ENCODE measurements around the gene B4GALNT2. TPM values are rescaled to one million over a fixed set of nuclear protein-coding genes. Genes with fewer than 3 reads are reported as not detected.
A peak's percentile ranks its signal among the peaks of the same experiment; 100 is the strongest.
"Not testable (repeated sequence)": the region's sequence is repeated elsewhere in the genome, so short reads cannot be mapped to it uniquely, and the experiment has no call there.

The B4GALNT2 gene
- total RNA-seq, 4 donors from 2014 or later = 0.33 to 10.1 (median 3.9) TPM

- intact Hi-C loops (cut with DNase I) = no loop called here
- DNase-seq = no peak
- TF ChIP-seq, protein P1, sequence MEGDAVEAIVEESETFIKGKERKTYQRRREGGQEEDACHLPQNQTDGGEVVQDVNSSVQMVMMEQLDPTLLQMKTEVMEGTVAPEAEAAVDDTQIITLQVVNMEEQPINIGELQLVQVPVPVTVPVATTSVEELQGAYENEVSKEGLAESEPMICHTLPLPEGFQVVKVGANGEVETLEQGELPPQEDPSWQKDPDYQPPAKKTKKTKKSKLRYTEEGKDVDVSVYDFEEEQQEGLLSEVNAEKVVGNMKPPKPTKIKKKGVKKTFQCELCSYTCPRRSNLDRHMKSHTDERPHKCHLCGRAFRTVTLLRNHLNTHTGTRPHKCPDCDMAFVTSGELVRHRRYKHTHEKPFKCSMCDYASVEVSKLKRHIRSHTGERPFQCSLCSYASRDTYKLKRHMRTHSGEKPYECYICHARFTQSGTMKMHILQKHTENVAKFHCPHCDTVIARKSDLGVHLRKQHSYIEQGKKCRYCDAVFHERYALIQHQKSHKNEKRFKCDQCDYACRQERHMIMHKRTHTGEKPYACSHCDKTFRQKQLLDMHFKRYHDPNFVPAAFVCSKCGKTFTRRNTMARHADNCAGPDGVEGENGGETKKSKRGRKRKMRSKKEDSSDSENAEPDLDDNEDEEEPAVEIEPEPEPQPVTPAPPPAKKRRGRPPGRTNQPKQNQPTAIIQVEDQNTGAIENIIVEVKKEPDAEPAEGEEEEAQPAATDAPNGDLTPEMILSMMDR (IDR thresholded peaks at IDR 0.05) = no peak
- TF ChIP-seq POLR2A (IDR thresholded peaks at IDR 0.05) = no peak
- Histone ChIP-seq H3K27me3 (no peaks in the 10 kb centered on the region), H3K36me3 (no peaks in the 10 kb centered on the region), H3K9me3 (no peaks in the 10 kb centered on the region), H3K4me3 (replicated peaks in 1 of 3) (no peak overlapping the region), H3K4me1 (peaks cover 5 to 7% of the 10 kb centered on the region in 2 donors), H3K27ac (no peak overlapping the region)
- WGBS, 2 donors = 93 to 96% methylated on average over 7 of the region's 7 CpGs
Measured at GRCh38 chr17:49089094-49089493, 43.5 kb upstream of the B4GALNT2 start.

DNA sequence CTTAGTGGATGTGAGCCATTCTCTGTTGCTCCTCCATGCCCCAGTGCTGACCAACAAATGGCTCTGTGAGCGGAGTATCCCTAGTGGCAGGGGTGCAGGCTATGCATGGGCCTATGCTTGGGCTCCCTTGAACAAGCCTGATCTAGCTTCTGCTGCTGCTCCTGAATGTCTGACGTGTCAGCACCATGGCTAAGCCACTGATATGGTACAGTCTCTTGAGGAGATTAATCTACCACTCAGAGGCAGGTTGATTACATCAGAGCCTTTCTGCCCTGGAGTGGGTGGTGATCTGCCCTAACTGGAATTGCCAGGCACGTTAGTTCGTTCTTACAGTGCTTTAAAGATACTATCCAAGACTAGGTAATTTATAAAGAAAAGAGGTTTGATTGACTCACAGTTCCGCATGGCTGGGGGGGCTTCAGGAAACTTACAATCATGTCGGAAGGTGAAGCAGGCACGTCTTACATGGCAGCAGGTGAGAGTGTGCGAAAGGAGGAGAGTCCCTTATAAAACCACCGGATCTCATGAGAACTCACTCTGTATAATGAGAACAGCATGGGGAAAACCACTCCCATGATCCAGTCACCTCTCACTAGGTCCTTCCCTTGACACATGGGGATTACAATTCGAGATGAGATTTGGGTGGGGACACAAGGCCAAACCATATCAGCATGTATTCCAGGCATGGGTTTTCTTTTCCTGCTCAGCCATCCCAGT lies 41.5 kb upstream of the B4GALNT2 start:
- no peak for TF ChIP-seq POLR2A (IDR thresholded peaks at IDR 0.05)
- TF ChIP-seq, protein P1 (IDR thresholded peaks at IDR 0.05) = no peak
- peaks cover 5 to 7% of the 10 kb centered on the region in 2 donors for H3K4me1 ChIP-seq
- WGBS, 2 donors = 88 to 89% methylated on average over 10 of the region's 10 CpGs
- H3K27me3 ChIP-seq = no peaks in the 10 kb centered on the region
- no peak for DNase-seq
- no peaks in the 10 kb centered on the region for H3K9me3 ChIP-seq
- intact Hi-C loops (cut with DNase I) = no loop called here
- H3K4me3 ChIP-seq (replicated peaks in 1 of 3) = no peak overlapping the region
- H3K27ac ChIP-seq = no peak overlapping the region
- H3K36me3 ChIP-seq = no peaks in the 10 kb centered on the region

DNA sequence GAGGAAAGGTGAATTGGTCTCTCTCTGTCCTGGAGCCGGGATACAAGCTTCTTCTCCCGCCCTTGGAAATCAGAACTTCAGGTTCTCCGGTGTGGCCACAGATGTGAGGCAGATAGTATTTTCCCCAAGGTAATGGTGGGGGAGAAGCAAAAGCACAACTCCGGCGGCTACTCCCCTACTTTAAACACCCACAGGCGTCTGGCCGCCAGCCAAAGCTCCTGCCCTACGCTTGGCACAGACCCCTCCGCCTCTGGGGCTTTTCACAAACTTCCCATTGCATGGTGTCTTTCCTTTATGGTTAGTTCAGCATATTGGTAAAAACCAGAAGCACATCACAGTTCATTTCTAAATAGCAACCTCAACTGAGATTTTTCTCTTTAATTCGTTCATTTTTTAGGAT lies 39.4 kb upstream of the B4GALNT2 start:
- intact Hi-C loops (cut with DNase I) = no loop called here
- H3K9me3 ChIP-seq = no peaks in the 10 kb centered on the region
- TF ChIP-seq POLR2A (IDR thresholded peaks at IDR 0.05) = no peak
- TF ChIP-seq, protein P1 (IDR thresholded peaks at IDR 0.05) = no peak
- H3K27ac ChIP-seq = no peak overlapping the region
- peak; percentile 50 to 61 for DNase-seq
- H3K36me3 ChIP-seq = no peaks in the 10 kb centered on the region
- H3K4me1 ChIP-seq = peaks cover 5 to 7% of the 10 kb centered on the region in 2 donors
- H3K27me3 ChIP-seq = no peaks in the 10 kb centered on the region
- WGBS, 2 donors = 50 to 56% methylated on average over 10 of the region's 10 CpGs
- H3K4me3 ChIP-seq (replicated peaks in 1 of 3) = no peak overlapping the region

GRCh38 chr17:49100601-49101000 lies 32.0 kb upstream of the B4GALNT2 start:
- H3K27me3 ChIP-seq = no peaks in the 10 kb centered on the region
- no peak for TF ChIP-seq POLR2A (IDR thresholded peaks at IDR 0.05)
- TF ChIP-seq, protein P1 (IDR thresholded peaks at IDR 0.05) = no peak
- H3K4me1 ChIP-seq = no peaks in the 10 kb centered on the region
- H3K9me3 ChIP-seq = no peaks in the 10 kb centered on the region
- DNase-seq = no peak
- no peaks in the 10 kb centered on the region for H3K36me3 ChIP-seq
- intact Hi-C loops (cut with DNase I) = no loop called here
- no peak overlapping the region for H3K27ac ChIP-seq
- no peak overlapping the region for H3K4me3 ChIP-seq (replicated peaks in 1 of 3)

DNA sequence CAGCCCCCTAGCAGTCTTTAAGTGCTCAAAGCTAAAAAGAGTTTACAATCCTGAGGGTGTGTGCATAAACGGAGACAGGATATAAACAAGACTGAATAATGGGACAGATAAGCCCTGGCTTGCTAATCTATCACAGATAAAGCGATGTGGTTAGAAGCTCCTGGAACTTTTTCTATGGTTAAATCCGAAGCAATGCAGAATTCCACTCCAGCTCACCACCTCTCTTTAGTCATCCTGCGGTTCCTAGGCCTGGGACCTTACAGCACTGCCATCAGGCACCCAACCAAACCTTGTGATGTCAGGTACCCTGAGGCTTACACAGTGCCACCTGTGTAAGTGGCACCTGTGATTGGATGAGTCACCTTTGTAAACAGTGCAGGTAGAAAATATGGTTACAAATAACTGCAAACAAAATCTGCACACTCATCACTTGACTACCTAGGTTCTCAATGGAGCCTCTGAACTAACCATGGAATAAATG lies 31.5 kb upstream of the B4GALNT2 start:
- H3K4me1 ChIP-seq = no peaks in the 10 kb centered on the region
- TF ChIP-seq POLR2A (IDR thresholded peaks at IDR 0.05) = no peak
- TF ChIP-seq, protein P1 (IDR thresholded peaks at IDR 0.05) = no peak
- WGBS, 2 donors = 83 to 89% methylated on average over 4 of the region's 4 CpGs
- H3K4me3 ChIP-seq (replicated peaks in 1 of 3) = no peak overlapping the region
- H3K9me3 ChIP-seq = no peaks in the 10 kb centered on the region
- DNase-seq = no peak
- no peaks in the 10 kb centered on the region for H3K36me3 ChIP-seq
- intact Hi-C loops (cut with DNase I) = no loop called here
- no peaks in the 10 kb centered on the region for H3K27me3 ChIP-seq
- no peak overlapping the region for H3K27ac ChIP-seq

- 94 to 96% methylated on average over 14 of the region's 14 CpGs for WGBS, 2 donors
- H3K27me3 ChIP-seq; H3K4me3 ChIP-seq (replicated peaks in 1 of 3); intact Hi-C loops (cut with DNase I); H3K36me3 ChIP-seq; H3K4me1 ChIP-seq; H3K9me3 ChIP-seq; H3K27ac ChIP-seq; DNase-seq: not testable (repeated sequence)
Measured at GRCh38 chr17:49103360-49103759, 29.2 kb upstream of the B4GALNT2 start.

Measured in thyroid gland (tissue), 4 donors.